Muscle layer of colon (tissue), 2 donors: Measurements from ENCODE around the gene TXN2.
A peak's percentile ranks its signal among the peaks of the same experiment; 100 is the strongest.

ENCODE experiments used
- H3K27ac ChIP-seq: one replicate; pipeline ENCODE4 v1.7.0; 2013; ENCODE audit warnings: low read depth, mild to moderate bottlenecking, low read length, moderate library complexity
- H3K27me3 ChIP-seq, 2 donors: one replicate each; pipeline ENCODE4 v1.7.0; 2013; ENCODE audit warnings: low read length in 2 of 2, mild to moderate bottlenecking in 2 of 2; ENCODE audit not compliant: insufficient read depth in 2 of 2, control insufficient read depth in 1 of 2
- H3K36me3 ChIP-seq: one replicate; pipeline ENCODE4 v1.7.0; 2013; ENCODE audit warnings: mild to moderate bottlenecking, low read length; ENCODE audit not compliant: insufficient read depth
- H3K4me1 ChIP-seq: one replicate; pipeline ENCODE4 v1.7.0; 2013; ENCODE audit warnings: mild to moderate bottlenecking, low read length; ENCODE audit not compliant: insufficient read depth
- H3K4me3 ChIP-seq, 2 donors: one replicate each; pipeline ENCODE4 v1.7.0; 2013; ENCODE audit warnings: low read length in 2 of 2, low read depth in 1 of 2, mild to moderate bottlenecking in 1 of 2, moderate library complexity in 1 of 2
- H3K9ac ChIP-seq: one replicate; pipeline ENCODE4 v1.7.0; 2013; ENCODE audit warnings: low read length
- H3K9me3 ChIP-seq: one replicate; pipeline ENCODE4 v1.7.0; 2013; ENCODE audit warnings: mild to moderate bottlenecking, low read length
- donor health status: abdominal sarcoma.
- donor health status: Adenocarcinoma of cecum.

Gene TXN2

GRCh38 chr22:36465232-36466021, 16.0 kb downstream of the TXN2 start:
- H3K27me3 ChIP-seq, result no peaks in the 10 kb centered on the region
- H3K4me1 ChIP-seq, result peaks cover 62% of the 10 kb centered on the region
- peak overlapping the region; percentile 31 for H3K9ac ChIP-seq
- H3K36me3 ChIP-seq, result no peaks in the 10 kb centered on the region
- H3K9me3 ChIP-seq, result no peaks in the 10 kb centered on the region
- no peak overlapping the region for H3K4me3 ChIP-seq
- peak overlapping the region; percentile 50 for H3K27ac ChIP-seq

GRCh38 chr22:36464715-36465231, 16.7 kb downstream of the TXN2 start:
- Histone ChIP-seq H3K9me3 (no peaks in the 10 kb centered on the region), H3K4me3 (no peak overlapping the region), H3K36me3 (no peaks in the 10 kb centered on the region), H3K27ac (peak overlapping the region; percentile 50), H3K4me1 (peaks cover 56% of the 10 kb centered on the region), H3K27me3 (no peaks in the 10 kb centered on the region), H3K9ac (no peak overlapping the region)

- Histone ChIP-seq H3K27ac (peak overlapping the region; percentile 50), H3K4me1 (peaks cover 49% of the 10 kb centered on the region), H3K9ac (no peak overlapping the region)
Measured at GRCh38 chr22:36463783-36464184, 17.7 kb downstream of the TXN2 start.

GRCh38 chr22:36461665-36462649, 19.5 kb downstream of the TXN2 start:
- H3K4me1 ChIP-seq, result peaks cover 45% of the 10 kb centered on the region
- H3K27ac ChIP-seq, result peak overlapping the region; percentile 47
- H3K4me3 ChIP-seq, result no peak overlapping the region
- H3K36me3 ChIP-seq, result no peaks in the 10 kb centered on the region
- peak overlapping the region; percentile 42 for H3K9ac ChIP-seq
- H3K9me3 ChIP-seq, result no peaks in the 10 kb centered on the region
- H3K27me3 ChIP-seq, result no peaks in the 10 kb centered on the region

More at GRCh38 chr22:36463783-36464184, 17.7 kb downstream of the TXN2 start:
- Histone ChIP-seq H3K36me3 (no peaks in the 10 kb centered on the region), H3K9me3 (no peaks in the 10 kb centered on the region), H3K4me3 (no peak overlapping the region), H3K27me3 (no peaks in the 10 kb centered on the region)

GRCh38 chr22:36460202-36460601, 21.2 kb downstream of the TXN2 start:
- Histone ChIP-seq H3K27ac (peak overlapping the region; percentile 1), H3K36me3 (no peaks in the 10 kb centered on the region), H3K4me3 (no peak overlapping the region), H3K9ac (no peak overlapping the region), H3K9me3 (no peaks in the 10 kb centered on the region), H3K27me3 (no peaks in the 10 kb centered on the region), H3K4me1 (peaks cover 36% of the 10 kb centered on the region)

- H3K36me3 ChIP-seq, result no peaks in the 10 kb centered on the region
- no peaks in the 10 kb centered on the region for H3K27me3 ChIP-seq
- peaks cover 30% of the 10 kb centered on the region for H3K4me1 ChIP-seq
- H3K27ac ChIP-seq, result peak overlapping the region; percentile 73
- no peaks in the 10 kb centered on the region for H3K9me3 ChIP-seq
- no peak overlapping the region for H3K4me3 ChIP-seq
- H3K9ac ChIP-seq, result no peak overlapping the region
Measured at GRCh38 chr22:36457688-36458450, 23.6 kb downstream of the TXN2 start.

GRCh38 chr22:36456464-36456845, 25.0 kb downstream of the TXN2 start:
- H3K27ac ChIP-seq, result peak overlapping the region; percentile 98
- H3K4me3 ChIP-seq, result no peak overlapping the region
- no peaks in the 10 kb centered on the region for H3K36me3 ChIP-seq
- H3K9me3 ChIP-seq, result no peaks in the 10 kb centered on the region
- peaks cover 34% of the 10 kb centered on the region for H3K4me1 ChIP-seq
- no peaks in the 10 kb centered on the region for H3K27me3 ChIP-seq
- H3K9ac ChIP-seq, result no peak overlapping the region

GRCh38 chr22:36455571-36456463, 25.6 kb downstream of the TXN2 start:
- Histone ChIP-seq H3K36me3 (no peaks in the 10 kb centered on the region), H3K4me1 (peaks cover 37% of the 10 kb centered on the region), H3K9me3 (no peaks in the 10 kb centered on the region), H3K27ac (peak overlapping the region; percentile 98), H3K4me3 (peak overlapping the region in 1 of 2 donors; percentile 64), H3K9ac (peak overlapping the region; percentile 66), H3K27me3 (no peaks in the 10 kb centered on the region)

GRCh38 chr22:36454916-36455570, 26.4 kb downstream of the TXN2 start:
- Histone ChIP-seq H3K27ac (peak overlapping the region; percentile 98), H3K4me1 (peaks cover 37% of the 10 kb centered on the region), H3K9me3 (no peaks in the 10 kb centered on the region), H3K4me3 (peak overlapping the region; percentile 49 to 64), H3K27me3 (no peaks in the 10 kb centered on the region), H3K36me3 (no peaks in the 10 kb centered on the region), H3K9ac (peak overlapping the region; percentile 89)
